Activated CD8-positive, alpha-beta memory T cell treated with anti-CD3 and anti-CD28 coated beads for 36 hours (primary cell): ENCODE results near the gene GIGYF1. TPM values are rescaled to one million over a fixed set of nuclear protein-coding genes. Genes with fewer than 3 reads are reported as not detected.
"Not testable (repeated sequence)": the region's sequence is repeated elsewhere in the genome, so short reads cannot be mapped to it uniquely, and the experiment has no call there.

Source experiments
- CTCF ChIA-PET: fragments of 350-600 bp; sonication (Branson Sonifier 250); formaldehyde crosslinking; loops from one replicate; lab custom pipeline; 2021; ENCODE audit warnings: antibody characterized with exemption; lab: Charles Lee
- POLR2A ChIA-PET: fragments of 350-600 bp; sonication (Branson Sonifier 250); formaldehyde crosslinking; loops from one replicate; lab custom pipeline; 2021; ENCODE audit warnings: antibody characterized with exemption; lab: Charles Lee
- total RNA-seq, 2 experiments: library from RNA; stranded (reverse); gene quantifications; one replicate each; pipeline ENCODE4 v1.2.3, GENCODE V29; 2021

The GIGYF1 gene
- total RNA-seq, 2 experiments from 2014 or later = 47.8 to 48.6 TPM

DNA sequence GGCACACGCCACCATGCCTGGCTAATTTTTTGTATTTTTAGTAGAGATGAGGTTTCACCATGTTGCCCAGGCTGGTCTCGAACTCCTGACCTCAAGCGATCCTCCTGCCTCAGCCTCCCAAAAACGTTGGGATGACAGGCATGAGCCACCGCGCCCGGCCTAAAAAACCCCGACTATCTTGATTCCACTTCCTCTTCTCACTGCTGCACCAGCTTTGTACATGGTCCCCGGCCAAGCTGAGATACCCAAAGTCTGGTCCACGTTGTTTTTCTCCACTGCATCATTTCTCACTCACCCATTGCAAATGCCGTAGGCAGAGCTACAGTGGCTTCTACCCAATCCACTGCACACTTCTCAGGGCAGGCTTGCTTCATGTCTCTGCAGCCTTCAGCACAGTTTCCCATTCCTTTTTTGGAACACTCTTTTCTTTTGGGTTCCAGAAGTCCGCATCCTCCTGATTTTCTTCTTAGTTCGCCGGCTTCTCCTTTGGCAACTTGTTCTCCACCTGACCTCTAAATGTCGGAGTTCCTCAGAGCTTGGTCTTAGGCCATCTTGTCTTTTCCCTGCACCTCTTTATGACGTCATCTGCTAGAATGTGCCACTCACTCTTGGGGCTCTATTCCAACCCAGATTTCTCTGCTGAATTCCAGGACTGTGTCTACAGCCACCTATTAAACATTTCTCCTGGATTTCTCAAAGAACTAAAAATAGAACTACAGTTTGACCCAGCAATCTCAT, 26.6 kb downstream of the GIGYF1 start:
- ChIA-PET POLR2A (interaction anchor here (0.6 kb wide), 1 partner anchor 51 kb away, joined by 4 read pairs; no protein-coding TSS in a partner anchor), CTCF (interaction anchor here (1.0 kb wide), 1 partner anchor 62 kb away, joined by 3 read pairs; no protein-coding TSS in a partner anchor)

DNA sequence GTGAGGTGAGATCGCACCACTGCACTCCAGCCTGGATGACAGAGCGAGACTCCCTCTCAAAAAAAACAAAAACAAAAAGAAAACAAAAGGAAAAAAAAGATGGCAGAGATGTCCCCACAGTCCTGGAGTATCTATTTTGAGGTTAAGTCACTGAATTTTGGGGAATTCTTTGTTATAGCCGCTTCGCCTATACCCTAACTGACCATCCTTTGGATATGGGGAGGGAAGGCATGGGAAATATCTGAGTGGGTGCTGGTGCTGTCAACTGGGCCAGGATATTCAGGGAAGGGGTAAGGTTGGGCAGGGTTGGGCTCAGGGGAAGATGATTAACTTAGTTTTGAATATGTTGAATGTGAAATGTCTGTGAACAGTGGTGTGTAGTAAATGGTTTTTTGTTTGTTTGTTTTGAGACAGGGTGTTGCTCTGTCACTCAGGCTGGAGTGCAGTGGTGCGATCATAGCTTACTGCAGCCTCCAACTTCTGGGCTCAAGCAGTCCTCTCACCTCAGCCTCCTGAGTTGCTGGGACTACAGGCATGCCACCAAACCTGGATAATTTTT, 28.8 kb downstream of the GIGYF1 start:
- CTCF ChIA-PET = interaction anchor here (1.1 to 1.7 kb wide), 2 partner anchors 25 to 31 kb away, joined by 4 to 6 read pairs; no protein-coding TSS in a partner anchor

DNA sequence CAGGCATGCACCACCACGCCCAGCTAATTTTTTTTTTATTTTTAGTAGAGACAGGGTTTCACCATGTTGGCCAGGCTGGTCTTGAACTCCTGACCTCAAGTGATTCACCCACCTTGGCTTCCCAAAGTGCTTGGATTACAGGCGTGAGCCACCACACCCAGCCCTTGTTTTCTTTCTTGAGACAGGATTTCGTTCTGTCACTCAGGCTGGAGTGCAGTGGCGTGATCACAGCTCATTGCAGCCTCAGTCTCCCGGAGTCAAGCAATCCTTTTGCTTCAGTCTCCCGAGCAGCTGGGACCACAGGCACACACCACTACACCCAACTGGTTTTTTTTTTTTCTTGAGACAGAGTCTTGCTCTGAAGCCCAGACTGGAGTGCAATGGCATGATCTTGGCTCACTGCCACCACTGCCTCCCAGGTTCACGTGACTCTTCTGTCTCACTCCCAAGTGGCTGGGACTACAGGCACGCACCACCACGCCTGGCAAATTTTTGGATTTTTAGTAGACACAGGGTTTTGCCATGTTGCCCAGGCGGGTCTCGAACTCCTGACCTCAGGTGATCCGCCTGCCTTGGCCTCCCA, 31.8 kb downstream of the GIGYF1 start:
- CTCF ChIA-PET = interaction anchor here (0.6 kb wide), 1 partner anchor 37 kb away, joined by 4 read pairs; no protein-coding TSS in a partner anchor
- POLR2A ChIA-PET = not testable (repeated sequence)

More for the DNA sequence above, 28.8 kb downstream of the GIGYF1 start:
- POLR2A ChIA-PET = no interaction called here

DNA sequence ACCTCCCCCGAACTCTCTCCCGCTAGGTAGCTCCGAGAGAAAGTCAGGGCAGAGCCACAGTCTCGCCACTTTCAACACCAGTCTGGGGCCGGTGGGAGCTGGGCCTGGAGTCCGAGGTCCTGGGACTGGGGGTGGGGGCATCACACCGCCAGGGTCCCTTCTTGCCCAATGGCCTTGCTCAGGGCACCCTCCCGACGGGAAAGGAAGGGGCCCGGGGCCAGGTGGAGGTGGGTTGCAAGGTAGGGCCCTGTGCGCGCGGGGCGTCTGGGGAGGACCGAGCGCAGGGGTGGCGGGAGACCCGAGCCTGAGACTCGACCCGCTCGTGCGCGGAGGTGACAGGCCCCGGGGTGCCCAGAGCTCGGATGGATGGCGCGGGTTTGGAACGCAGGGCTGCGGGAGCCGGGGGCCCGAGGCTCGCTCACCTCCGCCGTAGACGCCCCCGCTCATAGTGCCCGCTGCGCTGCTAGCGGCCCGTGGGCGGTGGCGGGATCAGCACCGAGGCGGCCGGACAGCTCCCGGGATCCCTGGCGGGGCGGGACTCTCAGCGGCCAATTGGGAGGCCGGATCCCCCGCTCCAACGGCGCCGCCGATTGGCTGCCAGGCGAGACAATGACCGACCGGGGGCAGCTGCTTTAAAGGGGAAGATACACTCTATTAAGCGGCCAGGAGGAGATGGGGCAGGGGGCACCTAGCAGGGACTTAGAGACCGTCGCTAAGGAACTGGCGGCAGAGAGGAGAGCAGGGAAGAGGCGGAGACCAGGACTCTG, 38.0 kb downstream of the GIGYF1 start, which contains the start of gene ACTL6B:
TSS of gene ACTL6B (minus strand) at position 541 of the 767 bp plus-strand sequence. CDS start at position 447, 94 bp downstream.
- CTCF ChIA-PET = no interaction called here
- POLR2A ChIA-PET = no interaction called here

DNA sequence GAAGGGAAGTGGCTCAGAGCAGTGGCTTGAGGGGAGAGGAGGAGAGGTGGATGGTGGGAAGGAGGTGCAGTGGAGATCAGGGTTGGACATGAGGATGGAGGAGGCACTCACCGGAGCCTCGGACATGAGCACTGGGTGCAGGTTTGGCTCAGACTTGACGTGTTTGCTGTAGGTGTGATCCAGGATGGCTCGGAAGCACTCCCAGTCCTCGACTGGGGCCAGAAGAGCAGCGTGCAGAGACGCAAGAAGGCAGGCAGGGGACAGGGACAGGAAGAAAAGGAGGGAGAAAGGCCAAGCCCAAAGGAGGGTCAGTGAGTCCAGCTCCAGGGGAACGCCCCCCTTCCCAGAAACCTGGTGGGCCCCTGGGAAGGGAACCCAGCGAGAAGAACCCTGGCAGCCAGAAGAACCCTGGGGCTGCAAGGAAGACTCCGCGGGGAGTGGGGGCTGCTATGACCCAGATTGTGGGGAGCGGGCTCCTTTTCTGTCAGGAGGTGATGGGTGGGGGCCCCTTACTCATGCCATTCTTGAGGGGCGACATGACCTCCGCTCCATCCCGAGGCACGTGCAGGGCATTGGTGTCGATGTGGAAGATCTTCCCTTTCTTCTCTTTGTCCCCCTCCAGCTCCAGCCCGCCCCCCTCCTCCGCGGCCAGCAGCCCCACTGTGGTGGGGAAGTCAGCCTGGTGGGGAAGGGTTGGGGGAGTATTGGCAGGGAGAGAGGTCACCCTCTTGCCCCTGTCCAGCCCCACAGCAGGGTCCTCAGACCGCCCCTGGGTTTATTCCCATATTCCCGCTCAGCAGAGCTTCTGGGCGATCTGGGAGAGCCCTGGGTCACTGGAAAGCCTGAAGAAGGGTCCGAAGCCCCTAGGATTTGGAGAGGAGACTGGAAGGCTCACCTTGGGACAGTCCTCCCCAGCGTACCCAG, 38.9 kb downstream of the GIGYF1 start:
- CTCF ChIA-PET = no interaction called here

DNA sequence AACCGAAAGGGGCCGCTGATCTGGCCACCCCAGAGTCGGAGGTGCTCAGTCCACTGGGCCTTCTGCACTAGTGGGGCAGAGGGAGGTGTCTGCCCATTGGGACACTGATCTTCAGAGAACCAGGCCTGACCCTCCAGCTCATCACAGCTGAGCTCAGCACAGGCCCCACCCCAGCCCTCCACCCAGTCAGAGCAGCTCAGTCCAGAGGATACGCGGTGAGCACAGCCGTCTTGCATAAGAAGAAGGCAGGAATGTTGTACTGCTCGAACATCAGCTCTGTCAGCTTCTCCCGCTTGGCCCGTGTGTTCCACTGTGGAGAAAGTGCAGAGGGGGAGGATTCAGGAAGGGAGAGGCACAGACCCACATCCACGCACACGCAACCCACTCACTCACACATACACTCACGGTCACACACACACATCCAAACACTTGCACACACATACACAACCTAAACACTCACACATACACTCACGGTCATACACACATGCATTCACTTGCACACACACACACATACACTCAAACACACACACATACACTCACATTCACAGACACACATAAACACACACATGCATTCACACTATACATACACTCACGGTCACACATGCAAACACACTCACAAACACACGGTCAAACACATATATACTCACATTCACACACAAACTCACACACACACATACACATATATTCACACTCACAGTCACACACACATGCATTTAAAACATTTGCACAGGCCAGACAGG, 44.1 kb downstream of the GIGYF1 start:
- ChIA-PET POLR2A (no interaction called here), CTCF (interaction anchor here (0.9 kb wide), 1 partner anchor 11 kb away, joined by 3 read pairs; no protein-coding TSS in a partner anchor)

More for the DNA sequence above, 38.9 kb downstream of the GIGYF1 start:
- POLR2A ChIA-PET = no interaction called here

DNA sequence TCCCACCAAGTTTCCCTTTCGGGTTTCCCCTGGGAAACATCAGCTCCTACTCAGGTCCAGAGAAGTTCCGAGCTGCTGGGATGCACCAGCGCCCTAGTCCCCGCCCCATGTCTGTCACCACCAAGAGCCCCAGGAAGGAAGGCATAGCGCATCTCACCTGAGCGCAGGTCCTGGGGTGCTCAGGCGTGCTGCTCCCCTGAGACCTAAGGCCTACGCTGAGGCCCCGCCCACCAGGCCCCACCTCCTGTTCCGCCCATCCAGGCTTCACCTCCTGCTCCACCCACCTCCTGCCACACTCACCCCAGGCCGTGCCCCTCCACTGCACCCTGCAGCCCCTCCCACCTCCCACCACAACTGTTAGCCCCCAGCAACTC, 51.5 kb downstream of the GIGYF1 start:
- CTCF ChIA-PET = interaction anchor here (0.6 to 1.8 kb wide), 2 partner anchors 10 to 503 kb away, joined by 3 to 4 read pairs; no protein-coding TSS in a partner anchor
- POLR2A ChIA-PET = interaction anchor here (0.6 kb wide), 1 partner anchor 78 kb away, joined by 7 read pairs; no protein-coding TSS in a partner anchor

DNA sequence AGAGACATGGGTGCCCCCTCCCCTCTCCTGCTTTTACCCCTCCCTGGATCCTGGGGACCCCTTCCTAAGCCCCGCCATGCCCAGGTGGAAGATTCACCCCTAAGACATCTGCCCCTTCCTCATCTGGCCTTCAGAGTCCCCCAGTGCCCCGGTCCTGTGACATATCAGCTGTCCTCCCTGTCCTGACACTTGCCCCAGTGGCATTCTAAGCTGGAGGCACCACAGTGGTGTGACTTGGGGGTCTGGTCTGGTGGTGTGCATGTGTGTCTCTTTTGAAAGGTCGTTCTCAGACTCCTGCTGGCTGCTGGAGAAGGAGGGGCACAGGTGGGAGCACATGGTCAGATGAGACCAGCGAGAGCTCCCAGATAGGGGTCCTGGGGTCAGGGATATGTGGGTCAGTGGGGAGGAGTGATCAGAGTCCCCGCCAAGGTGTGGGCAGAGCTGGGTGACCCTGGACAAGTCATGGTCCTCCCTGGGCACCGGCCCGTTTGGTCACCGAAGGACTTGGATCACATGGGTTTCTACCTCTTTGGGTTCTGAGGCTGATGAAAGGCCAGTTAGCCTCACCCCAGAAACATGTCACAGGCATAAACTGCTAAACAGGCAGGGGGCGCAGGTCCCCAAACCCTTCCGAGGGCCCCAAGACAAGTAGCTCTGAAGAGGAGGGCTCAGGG, 52.1 kb downstream of the GIGYF1 start:
- CTCF ChIA-PET = interaction anchor here (0.6 to 1.8 kb wide), 3 partner anchors 9 to 504 kb away, joined by 3 to 4 read pairs (median 3); no protein-coding TSS in a partner anchor

DNA sequence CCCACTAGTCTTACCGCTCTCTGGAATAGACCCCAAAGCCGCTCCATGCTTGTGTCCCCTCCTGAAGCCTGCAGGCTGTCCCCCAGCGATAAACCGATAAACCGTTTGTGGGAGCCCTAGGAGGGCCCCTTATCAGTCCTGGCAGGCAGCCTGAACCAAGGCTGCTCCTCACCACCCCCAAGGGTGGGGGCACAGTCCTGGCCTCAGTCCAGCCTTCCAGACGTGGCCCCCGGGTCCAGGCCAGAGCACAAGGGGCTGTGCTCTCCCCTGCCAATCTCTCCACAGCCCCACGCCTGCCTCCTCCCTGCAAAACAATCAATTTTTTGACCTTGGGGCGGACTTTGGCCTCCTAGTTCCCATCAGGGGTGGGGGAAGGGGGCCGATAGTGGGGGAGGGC, 52.6 kb downstream of the GIGYF1 start, which contains the start of gene TFR2:
TSS of gene TFR2 (minus strand) at position 90 of the 397 bp plus-strand sequence. CDS start at position 47, 43 bp downstream.
- POLR2A ChIA-PET = no interaction called here
- CTCF ChIA-PET = interaction anchor here (1.1 to 1.8 kb wide), 2 partner anchors 9 to 12 kb away, joined by 3 to 4 read pairs; no protein-coding TSS in a partner anchor

More for the DNA sequence above, 52.1 kb downstream of the GIGYF1 start:
- POLR2A ChIA-PET = interaction anchor here (0.6 kb wide), 1 partner anchor 77 kb away, joined by 7 read pairs; no protein-coding TSS in a partner anchor

DNA sequence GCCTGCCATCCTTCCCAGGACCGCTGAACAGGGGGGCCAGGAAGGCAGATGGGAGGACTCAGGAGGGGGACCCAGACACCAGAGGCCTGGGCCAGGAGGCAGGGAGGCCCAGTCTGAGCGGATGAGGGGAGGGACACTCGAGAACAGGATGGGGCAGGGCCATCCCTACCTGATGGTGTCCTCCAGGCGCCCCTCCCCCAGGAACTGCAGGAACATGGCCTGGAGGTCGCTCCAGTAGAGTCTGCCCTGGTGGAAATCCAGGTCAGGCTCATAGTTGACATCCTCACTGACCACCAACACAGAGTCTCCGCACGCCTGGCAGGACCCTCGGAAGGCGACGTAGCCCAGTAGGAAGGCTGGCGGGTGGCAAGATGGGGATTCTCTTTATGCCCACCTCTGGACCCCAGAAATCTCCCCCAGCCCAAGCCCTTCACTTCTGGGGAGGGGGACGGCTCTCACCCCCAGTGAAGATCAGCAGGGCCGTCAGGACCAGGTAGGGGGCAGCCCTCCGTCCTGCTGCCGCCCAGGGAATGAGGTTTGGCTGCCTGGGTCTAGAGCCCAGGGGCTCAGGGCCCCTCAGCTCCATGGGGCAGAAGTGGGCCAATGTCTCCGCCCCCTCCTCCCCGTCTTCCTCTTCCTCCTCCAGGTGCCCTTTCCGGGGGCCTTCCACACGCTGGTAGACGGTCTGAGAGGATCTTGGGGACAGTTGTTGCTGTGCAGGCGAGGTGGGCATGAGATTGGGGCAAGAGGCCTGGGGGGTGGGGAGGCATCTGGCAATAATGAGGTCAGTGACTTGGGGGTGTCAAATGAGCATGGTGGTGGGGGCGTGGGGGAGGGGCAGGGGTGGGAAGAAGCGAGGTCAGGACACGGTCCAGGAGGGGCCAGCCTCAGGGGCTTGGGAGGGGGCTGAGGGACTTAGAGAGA, 53.3 kb downstream of the GIGYF1 start:
- POLR2A ChIA-PET = no interaction called here
- CTCF ChIA-PET = interaction anchor here (1.1 to 1.8 kb wide), 3 partner anchors 8 to 52 kb away, joined by 3 to 4 read pairs (median 3); no protein-coding TSS in a partner anchor

DNA sequence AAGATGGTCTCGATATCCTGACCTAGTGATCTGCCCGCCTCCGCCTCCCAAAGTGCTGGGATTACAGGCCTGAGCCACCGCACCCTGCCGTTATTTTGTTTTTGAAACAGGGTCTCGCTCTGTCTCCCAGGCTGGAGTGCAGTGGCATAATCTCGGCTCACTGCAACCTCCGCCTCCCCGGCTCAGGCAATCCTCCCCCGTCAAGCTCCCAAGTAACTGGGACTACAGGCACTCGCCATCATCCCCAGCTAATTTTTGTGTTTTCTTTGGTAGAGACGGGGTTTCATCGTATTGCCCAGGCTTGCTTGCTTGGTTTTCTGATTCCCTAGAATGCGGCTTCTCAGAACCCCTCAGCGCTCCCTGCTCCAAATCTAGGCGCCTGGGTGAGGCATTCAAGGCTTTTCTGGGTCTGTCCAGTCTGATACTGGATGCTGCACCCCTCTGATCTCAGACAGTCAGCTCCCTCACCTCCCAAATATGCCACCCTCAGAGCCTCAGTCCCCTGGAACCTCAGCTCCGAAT, 54.0 kb downstream of the GIGYF1 start:
- ChIA-PET POLR2A (no interaction called here), CTCF (interaction anchor here (0.9 to 1.6 kb wide), 2 partner anchors 22 to 53 kb away, joined by 3 to 4 read pairs; no protein-coding TSS in a partner anchor)

DNA sequence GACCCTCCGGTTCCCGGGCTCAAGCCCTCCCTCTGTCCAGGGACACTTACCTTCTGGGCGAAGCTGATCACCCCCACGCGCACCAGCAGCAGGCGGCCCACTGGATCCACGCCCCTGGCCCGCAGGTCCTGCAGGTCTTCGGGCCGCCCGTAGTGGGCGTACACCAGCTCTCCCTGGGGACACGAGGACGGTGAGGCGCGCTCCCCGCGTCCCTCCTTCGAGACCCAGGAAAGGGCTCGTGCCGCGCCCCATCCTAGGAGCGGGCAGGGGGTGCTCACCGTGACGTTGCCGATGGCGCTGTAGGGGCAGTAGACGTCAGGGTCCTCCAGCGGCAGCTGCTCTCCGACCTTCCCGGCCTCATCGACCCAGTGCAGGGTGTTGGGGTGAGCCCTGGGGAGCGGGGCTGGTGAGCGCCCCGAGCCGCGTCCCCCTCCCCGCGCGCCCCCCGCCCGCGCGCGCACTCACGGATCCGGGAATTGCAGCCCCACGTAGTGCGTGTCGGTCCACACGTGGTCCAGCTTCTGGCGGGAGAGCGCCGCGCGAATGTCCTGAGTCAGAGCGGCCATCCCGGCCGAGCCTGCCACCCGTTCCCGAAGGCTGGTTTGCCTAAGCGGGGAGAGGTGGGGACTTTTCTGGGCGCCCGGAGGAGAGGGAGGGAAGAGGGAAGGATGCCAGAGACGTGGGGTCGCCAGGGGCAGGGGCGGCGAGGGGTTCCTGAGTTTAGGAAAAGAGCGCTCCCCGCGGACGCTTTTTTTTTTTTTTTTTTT, 60.9 kb downstream of the GIGYF1 start:
- ChIA-PET POLR2A (interaction anchor here (0.5 to 1.9 kb wide), 7 partner anchors 14 to 75 kb away, joined by 3 to 10 read pairs (median 5); partner anchors contain the start of gene MOSPD3), CTCF (interaction anchor here (0.5 to 3.5 kb wide), 21 partner anchors 8 to 219 kb away, joined by 3 to 21 read pairs (median 4); partner anchors contain the start of genes FBXO24, GNB2, LRCH4 and MOSPD3)

DNA sequence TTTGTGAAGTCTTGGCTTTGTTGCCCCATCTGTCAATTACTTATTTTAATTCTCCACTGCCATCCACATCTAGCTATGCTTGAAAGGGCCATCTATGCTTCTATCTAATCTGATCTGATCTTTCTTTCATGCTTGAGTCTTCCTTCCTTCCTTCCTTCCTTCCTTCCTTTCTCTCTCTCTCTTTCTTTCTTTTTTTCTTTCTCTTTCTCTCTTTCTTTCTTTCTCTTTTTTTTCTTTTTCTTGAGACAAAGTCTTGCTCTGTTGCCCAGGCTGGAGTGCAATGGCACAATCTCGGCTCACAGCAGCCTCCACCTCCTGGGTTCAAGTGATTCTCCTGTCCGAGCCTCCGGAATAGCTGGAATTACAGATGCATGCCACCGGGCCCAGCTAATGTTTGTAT, 64.0 kb downstream of the GIGYF1 start:
- ChIA-PET POLR2A (interaction anchor here (0.6 kb wide), 1 partner anchor 499 kb away, joined by 11 read pairs; no protein-coding TSS in a partner anchor), CTCF (interaction anchor here (1.3 to 3.5 kb wide), 3 partner anchors 11 to 61 kb away, joined by 3 to 17 read pairs (median 5); partner anchors contain the start of gene TFR2)
